ENCODE data around the gene DNAJC24.
"Not testable (repeated sequence)": the region's sequence is repeated elsewhere in the genome, so short reads cannot be mapped to it uniquely, and the experiment has no call there.

The DNAJC24 gene, protein sequence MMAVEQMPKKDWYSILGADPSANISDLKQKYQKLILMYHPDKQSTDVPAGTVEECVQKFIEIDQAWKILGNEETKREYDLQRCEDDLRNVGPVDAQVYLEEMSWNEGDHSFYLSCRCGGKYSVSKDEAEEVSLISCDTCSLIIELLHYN

DNA sequence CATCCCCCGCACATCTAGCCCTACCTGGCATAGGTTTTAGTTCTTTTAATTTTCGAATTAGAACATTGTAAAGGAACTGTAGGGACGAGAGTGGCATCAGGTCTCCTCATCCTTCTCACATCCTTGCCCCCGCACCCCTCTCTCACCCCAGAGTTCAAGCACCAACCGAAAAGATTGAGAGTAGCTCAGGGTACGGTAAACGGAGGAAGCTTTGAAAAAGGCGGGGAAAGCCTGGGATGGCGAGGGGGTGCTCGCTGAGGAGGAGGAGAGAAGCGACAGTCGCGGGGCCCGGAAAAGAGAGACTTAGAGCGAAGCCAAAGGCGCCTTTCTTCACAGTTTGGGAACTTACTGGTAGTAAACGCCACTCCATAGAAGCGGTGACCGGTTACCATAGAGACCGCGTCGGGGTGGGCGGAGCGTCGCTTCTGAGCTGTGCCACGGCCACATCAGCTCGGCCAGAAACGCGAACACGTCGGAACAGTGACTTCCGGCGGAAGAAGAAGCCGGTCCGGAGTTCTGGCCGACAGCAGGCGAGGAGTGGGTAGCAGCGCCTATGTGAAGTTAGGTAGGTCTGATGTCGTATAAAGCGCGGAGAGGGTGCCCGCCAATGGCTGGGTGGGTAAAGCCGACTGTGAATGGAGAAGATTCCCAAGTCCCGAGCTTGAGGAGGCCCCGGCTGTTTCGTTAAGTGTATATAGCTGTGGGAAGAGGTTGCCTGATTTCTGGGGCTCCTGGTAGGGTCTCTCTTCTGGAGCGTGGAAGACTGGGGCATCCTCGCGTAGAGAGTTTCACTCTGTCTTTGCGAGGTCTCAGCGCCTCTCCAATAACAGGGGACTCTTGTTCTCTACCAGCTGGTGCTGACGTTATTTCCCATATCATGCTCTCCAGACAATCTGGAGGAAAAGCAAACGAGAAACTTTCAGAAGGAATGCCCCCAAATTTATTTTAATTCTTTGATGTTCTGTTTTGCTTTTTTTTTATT lies at the start of gene DNAJC24, which contains the start of gene DCDC1:
Gene DNAJC24 (plus strand): TSS at position 513 of the 982 bp plus-strand sequence. CDS start 889 bp downstream, outside the sequence.
Gene DCDC1 (minus strand): TSS at position 392 of the 982 bp plus-strand sequence. CDS start 41,459 bp downstream, outside the sequence.
- DNase-seq (ENCODE audit: low spot score): peak; percentile 93

DNA sequence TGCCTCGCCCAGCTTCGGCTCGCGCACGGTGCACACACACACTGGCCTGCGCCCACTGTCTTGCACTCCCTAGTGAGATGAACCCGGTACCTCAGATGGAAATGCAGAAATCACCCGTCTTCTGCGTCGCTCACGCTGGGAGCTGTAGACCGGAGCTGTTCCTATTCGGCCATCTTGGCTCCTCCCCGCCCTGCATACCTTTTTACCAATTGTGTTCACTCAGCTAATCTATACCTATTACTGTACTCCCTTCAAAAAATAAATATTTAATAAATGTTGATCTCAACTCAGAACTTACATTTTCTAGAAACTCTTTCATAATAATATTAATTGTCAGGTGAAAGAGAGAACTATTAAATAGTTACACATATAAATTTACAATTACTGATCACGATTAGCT lies 48.2 kb upstream of the DNAJC24 start:
- not testable (repeated sequence) for DNase-seq (ENCODE audit: low spot score)

DNA sequence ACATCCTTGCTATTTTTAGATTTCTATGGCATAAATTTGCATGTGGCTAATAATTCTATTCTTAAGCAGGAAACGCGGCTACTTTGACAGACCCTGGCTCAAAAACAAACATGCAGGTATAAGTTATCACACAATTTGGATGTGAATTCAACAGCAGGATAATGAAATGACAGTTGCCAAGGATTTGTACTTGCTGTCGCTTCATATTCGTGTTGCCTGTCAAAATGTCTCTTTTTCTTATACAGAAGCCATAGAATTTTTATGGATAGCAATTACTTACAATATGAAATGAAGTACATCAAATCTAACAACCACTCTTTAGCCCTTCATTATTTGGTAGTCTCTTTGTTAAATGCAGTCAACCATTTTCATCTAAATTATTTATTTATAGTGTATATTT lies 46.5 kb upstream of the DNAJC24 start:
- no peak for DNase-seq (ENCODE audit: low spot score)

DNA sequence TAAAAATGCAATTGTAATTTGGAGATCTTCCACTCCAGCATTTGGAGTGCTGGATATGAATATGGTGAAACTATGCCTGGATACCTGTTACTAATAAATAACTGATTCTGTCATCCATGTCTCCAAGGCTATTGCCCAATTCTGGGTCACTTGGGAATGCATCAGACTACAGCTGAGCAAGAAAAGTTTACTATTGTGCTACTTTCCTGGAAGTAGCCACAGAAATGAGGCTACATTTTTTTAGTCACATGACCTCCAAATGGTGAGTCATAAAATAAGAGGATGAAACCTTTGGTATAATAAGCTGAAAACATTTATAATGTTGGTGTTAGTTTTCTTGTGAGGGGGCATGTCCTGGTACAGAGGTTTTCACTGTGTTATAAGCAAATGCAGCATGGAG lies 44.5 kb upstream of the DNAJC24 start:
- DNase-seq (ENCODE audit: low spot score): peak; percentile 53

DNA sequence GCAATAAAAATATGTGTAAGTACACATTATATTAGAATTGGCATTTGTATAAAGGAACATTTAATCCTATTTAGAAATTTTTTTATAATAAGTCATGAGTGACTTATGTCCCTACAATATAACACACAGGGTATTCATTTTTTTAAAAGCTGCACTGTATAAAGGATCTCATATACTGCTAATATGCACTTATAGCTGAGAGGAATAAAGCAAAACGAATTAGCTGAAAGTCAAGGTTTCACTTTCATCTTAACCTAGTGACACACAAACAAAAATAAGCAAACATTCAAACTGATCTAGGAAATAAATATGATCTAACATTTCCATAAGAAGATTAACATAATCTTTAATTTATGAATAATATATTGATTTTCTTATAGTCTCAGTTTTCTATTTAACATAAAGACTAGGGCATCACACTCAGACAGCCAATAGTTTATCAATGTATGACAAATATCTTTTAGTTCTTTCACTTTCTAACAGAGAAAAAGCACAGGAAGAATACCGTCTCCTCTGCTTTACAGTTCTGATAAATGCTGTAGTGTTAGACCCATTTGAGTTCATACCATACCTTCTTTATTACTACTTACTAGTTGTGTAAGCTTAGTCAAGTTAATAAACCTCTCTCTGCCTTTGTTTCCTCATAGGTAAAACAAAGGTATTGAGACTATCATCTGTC lies 43.1 kb upstream of the DNAJC24 start:
- no peak for DNase-seq (ENCODE audit: low spot score)

DNA sequence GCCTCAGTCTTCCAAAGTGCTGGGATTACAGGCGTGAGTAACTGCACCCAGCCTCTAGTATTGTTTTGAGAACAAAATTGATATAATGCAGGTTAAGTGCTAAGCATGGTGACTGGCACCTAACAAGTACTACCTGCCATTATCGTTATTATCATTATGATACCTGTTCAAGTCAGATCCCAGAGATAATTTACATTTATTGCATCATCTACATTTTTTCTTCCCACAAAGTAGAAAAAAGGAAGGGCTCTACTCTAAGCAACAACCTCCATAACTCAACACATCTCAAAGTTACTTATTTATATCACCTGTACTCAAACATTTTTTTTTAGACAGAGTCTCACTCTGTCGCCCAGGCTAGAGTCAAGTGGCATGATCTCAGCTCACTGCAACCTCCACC lies 42.2 kb upstream of the DNAJC24 start:
- DNase-seq (ENCODE audit: low spot score): no peak

DNA sequence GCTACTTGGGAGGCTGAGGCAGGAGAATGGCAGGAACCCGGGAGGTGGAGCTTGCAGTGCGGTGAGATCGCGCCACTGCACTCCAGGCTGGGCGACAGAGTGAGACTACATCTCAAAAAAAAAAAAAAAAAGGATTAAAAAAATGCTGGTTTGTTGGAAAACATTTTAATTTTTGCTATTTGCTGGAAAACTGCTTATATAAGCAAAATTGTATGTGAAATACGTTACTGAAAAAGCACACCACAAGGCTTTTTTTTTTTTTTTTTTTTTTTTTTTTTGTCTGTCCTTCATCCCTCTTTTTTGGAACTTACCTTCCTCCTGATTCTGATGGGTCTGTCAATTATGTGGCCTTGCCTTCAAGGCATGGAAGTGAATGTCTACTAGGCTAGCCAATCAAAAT lies 41.0 kb upstream of the DNAJC24 start:
- no peak for DNase-seq (ENCODE audit: low spot score)

DNA sequence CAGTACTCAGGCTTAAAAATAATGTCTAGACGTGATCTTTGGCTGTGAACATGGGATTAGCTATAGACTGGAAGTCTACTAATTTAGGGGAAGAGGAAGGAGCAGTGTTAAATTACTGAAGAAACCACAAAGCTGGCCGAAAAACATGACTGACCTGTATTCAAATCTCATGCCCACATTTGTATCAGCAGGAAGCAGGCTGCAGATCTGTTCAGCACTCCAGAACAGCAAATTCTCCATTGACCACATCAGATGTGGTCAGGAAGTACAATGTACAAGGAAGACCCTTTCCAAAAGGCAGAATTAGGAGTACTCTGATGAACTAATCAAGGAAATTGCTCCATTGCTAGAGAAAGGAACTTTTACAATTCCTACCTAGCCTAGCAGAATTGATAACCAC lies 31.9 kb upstream of the DNAJC24 start:
- DNase-seq (ENCODE audit: low spot score): no peak

DNA sequence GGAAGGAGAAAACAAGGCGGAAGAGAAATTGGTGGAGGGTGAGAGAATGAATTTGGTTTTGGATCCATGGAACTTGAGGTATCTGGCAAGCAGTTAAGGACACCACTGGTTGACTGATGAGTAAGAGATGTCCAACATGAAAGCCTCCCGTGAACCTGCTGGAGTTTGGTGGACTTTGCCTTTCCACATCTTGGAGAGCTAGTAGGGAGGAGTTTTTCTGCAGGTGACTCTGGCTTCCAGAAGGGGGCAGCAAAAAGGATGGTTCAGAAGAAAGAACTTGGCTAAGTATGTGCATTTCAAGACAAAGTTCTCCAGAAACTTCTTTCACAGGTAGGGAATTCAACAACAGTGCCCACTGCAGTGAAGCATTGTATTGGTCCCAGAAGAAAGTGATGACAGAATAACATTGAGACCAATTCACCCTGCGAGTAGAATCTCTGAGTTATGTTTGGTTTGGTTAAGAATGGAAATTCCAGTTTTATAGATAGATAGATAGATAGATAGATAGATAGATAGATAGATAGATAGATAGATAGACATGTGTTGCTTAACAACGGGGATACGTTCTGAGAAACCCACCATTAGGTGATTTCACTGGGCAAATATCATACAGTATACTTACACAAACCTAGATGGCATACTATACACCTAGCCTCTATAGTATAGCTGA lies 28.6 kb upstream of the DNAJC24 start:
- DNase-seq (ENCODE audit: low spot score): peak; percentile 41

DNA sequence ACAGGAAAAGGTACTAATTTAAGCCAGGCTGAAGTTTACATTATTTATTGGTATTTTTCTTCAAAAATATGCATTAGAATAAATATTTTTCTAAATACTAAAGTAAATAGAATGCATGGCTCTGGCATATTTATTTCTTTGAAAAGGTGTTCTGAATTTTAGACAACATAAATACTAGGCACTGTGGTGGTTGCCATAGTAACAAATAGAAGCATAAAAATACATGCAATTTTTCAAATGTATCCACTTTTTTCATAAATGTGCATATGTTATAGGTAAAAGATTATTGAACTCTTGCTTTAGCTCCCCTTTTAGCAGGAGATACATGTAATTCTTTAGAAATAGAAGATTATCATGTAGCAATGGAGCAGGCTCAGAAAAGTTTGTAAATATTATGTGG lies 18.5 kb upstream of the DNAJC24 start:
- no peak for DNase-seq (ENCODE audit: low spot score)

DNA sequence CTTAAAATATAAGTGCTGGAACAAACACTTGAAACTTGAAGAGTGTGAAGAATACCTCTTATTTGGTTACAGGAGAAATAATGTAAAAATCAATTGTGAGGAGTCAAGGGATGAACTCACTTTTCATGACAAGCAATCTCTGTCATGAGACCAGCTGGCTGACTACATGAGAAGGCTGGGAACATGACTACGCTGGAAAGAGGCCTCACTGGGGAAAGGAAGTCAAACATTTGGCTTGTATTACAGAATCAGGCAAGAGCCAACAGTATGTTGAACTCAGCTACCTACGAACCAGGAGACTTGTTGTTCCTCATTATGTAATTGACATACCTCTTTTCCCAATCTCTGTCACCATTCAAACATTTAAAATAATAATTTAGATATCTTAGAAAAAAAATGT lies 14.5 kb upstream of the DNAJC24 start:
- DNase-seq (ENCODE audit: low spot score): no peak

DNA sequence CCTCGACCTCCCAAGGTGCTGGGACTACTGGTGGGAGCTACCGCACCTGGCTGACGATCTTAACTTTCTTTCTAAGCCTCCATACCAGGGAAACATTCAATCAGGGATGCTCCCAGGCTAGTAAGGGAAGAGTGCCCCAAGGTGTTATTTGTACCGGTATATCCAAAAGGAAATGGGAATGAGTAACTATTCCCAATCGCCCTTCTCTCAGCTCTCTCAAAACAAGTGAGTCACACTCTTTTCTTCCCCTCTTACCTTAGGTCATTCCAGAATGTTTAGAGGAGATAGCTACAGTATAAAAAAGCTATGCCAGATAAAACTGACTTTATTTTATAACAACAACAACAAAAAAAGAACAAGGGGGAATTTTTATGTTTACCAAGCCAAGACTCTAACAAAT lies 13.8 kb upstream of the DNAJC24 start:
- no peak for DNase-seq (ENCODE audit: low spot score)

DNA sequence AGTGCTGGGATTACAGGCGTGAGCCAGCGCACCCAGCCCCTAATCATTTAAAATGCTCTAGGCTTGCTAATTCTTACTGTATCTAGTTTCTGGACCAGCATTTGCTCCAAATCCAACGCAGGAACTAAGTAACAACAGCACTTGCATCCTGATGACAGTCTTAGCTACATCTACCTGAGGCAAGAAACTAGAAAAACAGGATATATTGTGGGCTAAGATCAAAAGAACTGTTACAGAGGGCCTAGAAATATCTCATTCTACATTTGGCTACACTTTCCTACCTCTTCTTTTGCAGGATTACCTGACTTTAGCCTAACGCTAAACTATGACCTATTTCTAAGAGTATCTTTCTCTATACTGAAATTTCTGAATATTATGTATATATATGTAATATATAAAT lies 7.9 kb upstream of the DNAJC24 start:
- no peak for DNase-seq (ENCODE audit: low spot score)

DNA sequence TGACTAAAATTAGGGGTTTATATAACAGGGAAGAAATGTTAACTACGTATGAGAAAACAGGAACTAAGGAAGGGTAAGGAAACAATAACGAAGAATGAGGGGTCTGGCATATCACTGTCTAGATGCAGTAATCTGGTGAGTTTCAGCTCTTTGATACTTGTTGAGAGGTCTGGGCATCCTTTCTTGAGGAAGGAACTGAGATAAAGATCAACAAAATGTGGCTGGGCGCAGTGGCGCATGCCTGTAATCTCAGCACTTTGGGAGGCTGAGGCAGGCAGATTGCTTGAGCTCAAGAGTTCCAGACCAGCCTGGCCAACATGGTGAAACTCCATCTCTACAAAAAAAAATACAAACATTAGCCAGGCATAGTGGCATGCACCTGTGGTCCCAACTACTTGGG lies 2.9 kb upstream of the DNAJC24 start:
- DNase-seq (ENCODE audit: low spot score): no peak

DNA sequence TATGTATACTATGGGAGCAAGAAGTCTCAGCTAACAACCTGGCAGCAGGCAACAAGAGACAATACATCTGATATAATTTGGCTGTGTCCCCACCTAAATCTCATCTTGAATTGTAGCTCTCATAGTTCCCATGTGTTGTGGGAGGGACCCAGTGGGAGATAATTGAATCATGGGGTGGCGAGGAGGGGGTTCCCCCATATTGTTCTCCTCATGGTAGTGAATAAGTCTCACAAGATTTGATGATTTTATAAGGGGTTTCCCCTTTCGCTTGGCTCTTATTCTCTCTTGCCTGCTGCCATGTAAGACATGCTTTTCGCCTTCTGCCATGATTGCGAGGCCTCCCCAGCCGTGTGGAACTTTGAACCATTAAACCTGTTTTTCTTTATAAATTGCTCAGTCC lies 6.2 kb downstream of the DNAJC24 start:
- no peak for DNase-seq (ENCODE audit: low spot score)

DNA sequence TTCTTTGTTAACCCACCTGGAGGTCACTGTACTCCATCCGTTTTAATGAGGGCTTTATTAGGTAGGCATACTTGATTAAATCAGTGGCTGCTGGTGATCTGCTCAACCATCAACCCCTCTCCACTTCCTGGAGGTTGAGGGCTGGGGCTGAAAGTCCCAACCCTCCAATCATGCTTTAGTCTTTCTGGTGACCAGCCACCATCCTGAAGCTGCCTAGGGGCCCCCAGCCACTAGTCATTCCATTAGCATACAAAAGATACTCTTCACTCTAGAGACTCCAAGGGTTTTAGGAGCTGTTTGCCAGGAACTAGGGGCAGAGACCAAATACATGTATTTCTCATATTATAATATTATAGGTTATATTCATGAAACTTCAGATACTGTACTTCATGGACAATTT lies 13.5 kb downstream of the DNAJC24 start:
- DNase-seq (ENCODE audit: low spot score): no peak

DNA sequence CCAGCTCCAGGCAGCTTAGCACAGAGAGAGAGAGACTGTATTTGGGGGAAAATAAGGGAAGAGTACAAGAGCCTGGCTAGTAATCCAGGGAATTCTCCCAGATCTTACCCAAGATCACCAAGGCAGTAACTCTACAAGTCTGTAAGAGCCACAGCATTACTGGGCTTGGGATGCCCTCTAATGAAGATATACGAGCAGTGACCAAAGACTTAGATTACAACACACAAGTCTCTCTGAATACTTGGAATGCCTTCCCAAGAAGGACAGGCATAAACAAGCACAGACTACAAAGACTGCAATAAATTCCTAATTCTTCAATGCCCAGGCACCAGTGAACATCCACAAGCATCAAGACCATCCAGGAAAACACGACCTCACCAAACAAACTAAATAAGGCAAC lies 17.7 kb downstream of the DNAJC24 start:
- DNase-seq (ENCODE audit: low spot score): no peak

DNA sequence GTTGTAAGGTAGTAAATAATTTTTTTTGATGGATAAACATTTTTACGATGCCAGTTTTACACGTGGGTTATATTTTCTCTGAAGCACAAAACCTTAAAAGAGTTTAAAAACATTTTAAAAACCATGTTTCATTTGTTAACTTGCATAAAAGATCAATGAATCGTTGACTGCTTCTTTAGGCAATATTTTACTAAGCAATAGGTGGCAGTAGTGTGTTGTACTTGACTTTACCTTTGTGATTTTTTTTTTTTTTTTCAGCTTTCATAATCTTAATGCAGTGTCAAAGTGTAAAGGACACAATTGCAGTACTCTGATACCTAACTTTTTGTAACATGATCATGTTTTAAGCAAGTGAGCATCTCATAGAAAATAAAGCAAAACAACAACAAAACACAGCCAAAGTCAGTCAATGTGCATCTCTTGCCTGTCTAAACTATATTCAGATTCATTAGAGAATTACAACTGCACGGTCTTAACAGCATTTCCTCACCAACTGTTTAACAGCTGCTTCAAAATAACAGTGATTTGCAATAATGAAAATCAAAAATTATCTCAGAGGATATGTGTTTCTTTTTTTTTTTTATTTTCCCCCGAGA lies 27.7 kb downstream of the DNAJC24 start:
- DNase-seq (ENCODE audit: low spot score): peak; percentile 28

DNA sequence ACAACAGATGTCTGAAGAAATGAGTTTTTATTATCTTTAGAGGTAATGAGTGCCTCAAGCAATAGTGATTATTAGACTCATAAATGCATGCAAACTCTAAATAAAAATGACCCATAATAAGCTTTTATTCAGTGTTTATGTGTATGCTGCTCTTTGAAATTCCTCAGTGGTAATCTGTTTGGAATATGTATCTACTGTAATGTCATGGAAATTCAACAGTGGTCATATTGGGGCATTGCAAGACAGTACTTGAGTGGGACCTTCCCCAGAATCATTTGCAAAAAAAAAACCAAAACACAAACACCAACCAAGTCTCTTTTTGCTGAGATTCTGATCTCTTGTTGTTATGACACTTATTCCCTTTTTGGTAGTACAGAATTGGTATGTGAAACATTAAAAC lies 35.0 kb downstream of the DNAJC24 start:
- DNase-seq (ENCODE audit: low spot score): no peak

DNA sequence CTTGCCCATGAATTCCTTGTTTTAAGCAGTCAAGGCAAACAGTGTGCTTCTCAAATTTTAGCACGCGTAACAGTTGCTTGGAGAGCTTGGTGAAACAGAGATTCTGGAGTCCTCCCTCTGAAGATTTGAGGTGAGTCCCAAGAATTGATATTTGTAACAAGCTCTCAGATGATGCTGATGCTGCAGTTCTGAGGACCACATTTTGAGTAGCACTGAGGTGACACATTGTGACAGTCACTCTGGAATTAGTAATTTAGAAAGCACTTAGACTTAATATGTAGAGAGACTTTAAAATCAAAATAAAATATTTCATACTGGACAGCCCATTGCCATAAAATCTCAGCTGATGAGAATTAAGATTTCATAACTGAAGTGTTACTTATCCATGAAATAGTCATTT lies 38.5 kb downstream of the DNAJC24 start:
- DNase-seq (ENCODE audit: low spot score): no peak

DNA sequence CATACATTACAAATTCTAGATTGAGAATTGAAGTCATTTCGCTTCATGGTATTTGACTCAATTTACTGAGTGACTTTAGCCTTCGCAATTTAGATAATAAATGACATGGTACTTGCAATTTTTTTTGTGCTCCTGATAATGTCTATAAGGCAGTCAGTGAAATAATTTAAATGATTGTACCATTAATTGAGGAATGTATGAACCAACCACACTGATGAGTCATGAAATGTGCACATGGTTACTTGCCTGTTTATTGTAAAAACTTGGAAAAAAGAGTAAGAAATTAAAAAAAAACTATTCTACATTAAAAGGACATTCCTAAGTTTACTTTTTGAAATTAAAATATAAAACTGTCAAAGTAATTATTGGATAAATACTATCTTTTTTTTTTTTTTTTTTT lies 43.3 kb downstream of the DNAJC24 start:
- peak; percentile 44 for DNase-seq (ENCODE audit: low spot score)

DNA sequence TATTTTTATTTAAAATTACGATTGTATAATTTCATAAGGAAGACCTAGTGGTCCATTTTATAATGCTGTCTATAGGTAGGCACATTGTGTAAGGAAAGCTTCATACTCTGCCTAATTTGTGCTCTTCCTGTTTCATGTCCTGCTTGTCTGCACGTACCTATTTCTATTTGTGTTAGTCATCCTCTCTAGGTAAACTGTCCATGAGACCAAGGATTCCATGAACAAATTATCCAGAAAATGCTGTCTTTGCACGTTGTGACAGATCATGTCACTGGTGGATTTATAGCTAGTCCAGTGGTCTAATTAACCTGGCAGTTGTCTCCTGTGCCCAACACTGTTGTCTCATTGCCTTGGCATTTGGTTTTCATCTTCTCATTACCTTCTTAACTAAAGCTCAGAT lies 44.7 kb downstream of the DNAJC24 start:
- no peak for DNase-seq (ENCODE audit: low spot score)
